H1 (cell line): Measurements from ENCODE around the gene PITPNC1. TPM values are rescaled to one million over a fixed set of nuclear protein-coding genes. Genes with fewer than 3 reads are reported as not detected.

Source experiments
- ASH2L ChIP-seq: fragments of 200-600, 300-600 bp; sonication (generic); IDR thresholded peaks from one replicate; pipeline ENCODE4 v1.7.1; 2017; ENCODE audit warnings: low read length
- CEBPB ChIP-seq: IDR thresholded peaks from 2 replicates; pipeline ENCODE4 v1.6.1; 2012; ENCODE audit warnings: low read depth, low read length
- MAFK ChIP-seq: IDR thresholded peaks from 2 replicates; pipeline ENCODE4 v1.6.1; 2012; ENCODE audit warnings: low read depth, mild to moderate bottlenecking, improper control_type of control experiment, low read length
- TAF7 ChIP-seq: optimal IDR thresholded peaks from 2 replicates; pipeline ENCODE3; 2011; ENCODE audit warnings: low read depth, mild to moderate bottlenecking, inconsistent platforms, low read length, moderate library complexity, borderline replicate concordance
- polyA plus RNA-seq, 7 experiments: library from polyadenylated mRNA; depleted of rRNA in 3 of 7; stranded (reverse) in 5 of 7; unstranded in 2 of 7; fragments of >200 nt in 5 of 7; fragments of 200-250 nt in 2 of 7; gene quantifications; 1 replicate in 5 of 7; 2 replicates in 1 of 7; 4 replicates in 1 of 7; pipeline versions ENCODE4 v1.2.1 to v1.2.3, GENCODE V29; 2011 to 2013; ENCODE audit warnings: missing spikeins in 2 of 7, mixed read lengths in 2 of 7
- total RNA-seq: library from RNA; stranded (reverse); fragmentation: NEBNext Ultra II Directional; extraction: Animal tissue kit (Norgen Biotek cat#: 25700); gene quantifications from 2 replicates; pipeline ENCODE4 v1.2.1, GENCODE V29; 2021
- TF ChIP-seq, protein P1 (sequence below), 3 experiments: IDR thresholded peaks; 1 replicate in 2 of 3; 2 replicates in 1 of 3; pipeline versions ENCODE4 v1.5.1 to v1.6.1; 2011; ENCODE audit warnings: low read length in 3 of 3, mild to moderate bottlenecking in 3 of 3, inconsistent platforms in 2 of 3, low read depth in 1 of 3, moderate library complexity in 1 of 3; ENCODE audit not compliant: insufficient read depth in 1 of 3; ENCODE audit errors: control extremely low read depth in 1 of 3

Gene PITPNC1
- total and polyA plus RNA-seq, 2 of the 8 experiments (the other 6 are each of a cell fraction or from before 2014, with no cell fraction given): 17.6 to 54.7 TPM

DNA sequence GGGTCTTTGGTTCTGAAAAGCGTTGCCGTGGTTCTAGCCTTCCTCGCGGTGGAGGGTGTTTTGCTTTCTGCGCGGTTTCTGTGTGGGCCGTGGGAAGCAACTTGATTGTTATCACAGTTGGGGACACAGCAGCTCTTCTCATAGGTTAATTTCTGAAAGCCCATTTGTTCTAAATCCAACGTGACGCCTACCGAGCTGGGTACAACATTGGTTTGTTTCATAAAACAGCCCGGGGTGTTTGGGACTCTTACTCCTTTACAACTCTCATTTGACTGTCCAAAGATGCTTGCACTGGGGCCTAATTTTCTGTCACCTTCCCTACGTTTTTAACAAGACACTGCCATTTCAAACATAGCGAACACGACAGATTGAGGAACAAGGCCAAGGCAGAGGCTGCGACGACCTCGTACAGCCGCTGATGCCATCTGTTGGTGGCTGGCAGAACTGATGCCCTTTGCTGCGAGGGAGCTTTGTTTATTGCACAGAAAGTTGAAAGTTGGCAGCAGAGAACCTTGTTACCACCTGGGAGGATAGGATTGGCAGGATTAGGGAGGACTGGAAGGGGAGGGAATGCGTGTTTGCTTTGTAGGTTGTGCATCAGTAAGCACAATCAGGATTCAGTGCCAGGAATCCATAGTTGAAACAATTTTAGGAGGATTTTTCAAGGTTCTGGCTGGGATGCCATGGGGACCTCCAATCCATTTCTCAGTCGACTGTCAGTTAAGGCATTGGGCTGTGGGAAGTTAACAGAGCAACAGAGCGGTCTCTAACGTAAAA, 98.3 kb downstream of the PITPNC1 start (continued):
- TF ChIP-seq, protein P1, sequence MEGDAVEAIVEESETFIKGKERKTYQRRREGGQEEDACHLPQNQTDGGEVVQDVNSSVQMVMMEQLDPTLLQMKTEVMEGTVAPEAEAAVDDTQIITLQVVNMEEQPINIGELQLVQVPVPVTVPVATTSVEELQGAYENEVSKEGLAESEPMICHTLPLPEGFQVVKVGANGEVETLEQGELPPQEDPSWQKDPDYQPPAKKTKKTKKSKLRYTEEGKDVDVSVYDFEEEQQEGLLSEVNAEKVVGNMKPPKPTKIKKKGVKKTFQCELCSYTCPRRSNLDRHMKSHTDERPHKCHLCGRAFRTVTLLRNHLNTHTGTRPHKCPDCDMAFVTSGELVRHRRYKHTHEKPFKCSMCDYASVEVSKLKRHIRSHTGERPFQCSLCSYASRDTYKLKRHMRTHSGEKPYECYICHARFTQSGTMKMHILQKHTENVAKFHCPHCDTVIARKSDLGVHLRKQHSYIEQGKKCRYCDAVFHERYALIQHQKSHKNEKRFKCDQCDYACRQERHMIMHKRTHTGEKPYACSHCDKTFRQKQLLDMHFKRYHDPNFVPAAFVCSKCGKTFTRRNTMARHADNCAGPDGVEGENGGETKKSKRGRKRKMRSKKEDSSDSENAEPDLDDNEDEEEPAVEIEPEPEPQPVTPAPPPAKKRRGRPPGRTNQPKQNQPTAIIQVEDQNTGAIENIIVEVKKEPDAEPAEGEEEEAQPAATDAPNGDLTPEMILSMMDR (IDR thresholded peaks at IDR 0.05; ENCODE audit: control extremely low read depth in 1 of 3, insufficient read depth in 1 of 3, low read depth in 1 of 3, low read length in 3 of 3): peak; percentile 84 to 99 (median 96)
- TF ChIP-seq MAFK (no peak), ASH2L (peak; percentile 50), CEBPB (no peak), TAF7 (no peak)
